H1 (cell line): Measurements from ENCODE around the gene TSGA10IP. TPM values are rescaled to one million over a fixed set of nuclear protein-coding genes. Genes with fewer than 3 reads are reported as not detected.

ENCODE experiments used
- CTCF ChIA-PET: fragments of 300-600 bp; sonication (Branson Sonifier 250); formaldehyde crosslinking; loops from one replicate; lab custom pipeline; 2021; ENCODE audit not compliant: partially characterized antibody; lab: Charles Lee
- POLR2A ChIA-PET: fragments of 300-600 bp; sonication (Branson Sonifier 250); formaldehyde crosslinking; loops from one replicate; lab custom pipeline; 2021; ENCODE audit warnings: inconsistent platforms; ENCODE audit not compliant: partially characterized antibody; lab: Charles Lee
- DNase-seq, 2 experiments: peaks; one replicate each; pipeline versions ENCODE4 v3.0.0 to v3.0.0-alpha.2; 2010 to 2022; ENCODE audit warnings: low spot score in 2 of 2, low read depth in 1 of 2, mixed read lengths in 1 of 2
- FAIRE-seq: peaks from 2 replicates; lab custom pipeline; 2011; peaks lifted over from hg19 to GRCh38; lab: Jason Lieb, UNC
- H2AFZ ChIP-seq: 2 replicates; pipeline ENCODE4 v1.8.1; 2012; ENCODE audit warnings: low read length, inconsistent platforms
- H2AK5ac ChIP-seq: 2 replicates; pipeline ENCODE4 v1.6.1; 2013; ENCODE audit warnings: low read depth, low read length
- H2BK120ac ChIP-seq: replicated peaks from 2 replicates; pipeline ENCODE3; 2013; ENCODE audit warnings: low read depth, low read length, inconsistent platforms
- H2BK12ac ChIP-seq: 2 replicates; pipeline ENCODE4 v1.6.1; 2013; ENCODE audit warnings: low read depth, low read length
- H2BK15ac ChIP-seq: 2 replicates; pipeline ENCODE4 v1.6.1; 2013; ENCODE audit warnings: low read length
- H2BK20ac ChIP-seq: 2 replicates; pipeline ENCODE4 v1.6.1; 2013; ENCODE audit warnings: low read length
- H2BK5ac ChIP-seq: 2 replicates; pipeline ENCODE4 v1.6.1; 2013; ENCODE audit warnings: low read depth, low read length
- H3K14ac ChIP-seq: 2 replicates; pipeline ENCODE4 v1.6.1; 2013; ENCODE audit warnings: inconsistent platforms; ENCODE audit not compliant: insufficient read length
- H3K18ac ChIP-seq: 2 replicates; pipeline ENCODE4 v1.6.1; 2013; ENCODE audit warnings: low read length; ENCODE audit errors: extremely low read depth
- H3K23ac ChIP-seq: 2 replicates; pipeline ENCODE4 v1.6.1; 2013; ENCODE audit warnings: inconsistent platforms; ENCODE audit not compliant: insufficient read length
- H3K23me2 ChIP-seq: 2 replicates; pipeline ENCODE4 v1.6.1; 2013; ENCODE audit warnings: low read depth, low read length
- H3K27ac ChIP-seq: 2 replicates; pipeline ENCODE4 v1.6.1; 2011; ENCODE audit warnings: low read depth, low read length, inconsistent platforms
- H3K27me3 ChIP-seq, 4 experiments: replicated peaks in 1 of 4; 1 replicate in 1 of 4; 2 replicates in 3 of 4; pipeline versions ENCODE4 v1.6.1 to v1.8.1; 2011 to 2013; ENCODE audit warnings: low read length in 3 of 4, mild to moderate bottlenecking in 3 of 4, inconsistent platforms in 2 of 4, mixed read lengths in 2 of 4, moderate library complexity in 1 of 4; ENCODE audit not compliant: control insufficient read depth in 3 of 4, insufficient read depth in 3 of 4; ENCODE audit errors: extremely low read depth in 1 of 4
- H3K36me3 ChIP-seq, 4 experiments: 2 replicates each; pipeline versions ENCODE4 v1.6.1 to v1.8.1; 2011 to 2013; ENCODE audit warnings: mild to moderate bottlenecking in 4 of 4, low read length in 3 of 4, moderate library complexity in 2 of 4, control low read depth in 1 of 4, inconsistent platforms in 1 of 4; ENCODE audit not compliant: insufficient read depth in 4 of 4, control insufficient read depth in 2 of 4
- H3K4ac ChIP-seq: replicated peaks from 2 replicates; pipeline ENCODE3; 2013; ENCODE audit warnings: low read length, low read depth, mixed read lengths, inconsistent platforms; ENCODE audit not compliant: insufficient read length
- H3K4me1 ChIP-seq, 4 experiments: replicated peaks in 1 of 4; 1 replicate in 1 of 4; 2 replicates in 3 of 4; pipeline versions ENCODE4 v1.6.1 to v1.8.1; 2011 to 2013; ENCODE audit warnings: low read length in 3 of 4, inconsistent platforms in 2 of 4, mixed read lengths in 1 of 4; ENCODE audit not compliant: insufficient read depth in 4 of 4, control insufficient read depth in 3 of 4
- H3K4me2 ChIP-seq, 2 experiments: 2 replicates each; pipeline versions ENCODE4 v1.6.1 to v1.8.1; 2011 to 2013; ENCODE audit warnings: low read depth in 2 of 2, low read length in 2 of 2, control low read depth in 1 of 2, inconsistent platforms in 1 of 2, mild to moderate bottlenecking in 1 of 2; ENCODE audit not compliant: insufficient read depth in 1 of 2
- H3K4me3 ChIP-seq, 4 experiments: fragments of 200-600, 300-600 bp in 1 of 4; sonication (generic), shearing (Covaris generic), sonication (Bioruptor Twin) in 1 of 4; 2 replicates each; pipeline versions ENCODE4 v1.5.1 to v1.8.1; 2011 to 2016; ENCODE audit warnings: low read length in 4 of 4, low read depth in 3 of 4, control low read depth in 2 of 4, inconsistent platforms in 2 of 4, mild to moderate bottlenecking in 2 of 4, mixed read lengths in 1 of 4, moderate library complexity in 1 of 4; ENCODE audit not compliant: insufficient read depth in 2 of 4; ENCODE audit errors: extremely low read depth in 1 of 4
- H3K56ac ChIP-seq: replicated peaks from 2 replicates; pipeline ENCODE3; 2013; ENCODE audit warnings: low read depth, mild to moderate bottlenecking, mixed read lengths, low read length, inconsistent platforms; ENCODE audit not compliant: insufficient read length
- H3K79me1 ChIP-seq: 2 replicates; pipeline ENCODE4 v1.6.1; 2013; ENCODE audit warnings: low read depth, low read length, control low read depth
- H3K79me2 ChIP-seq, 2 experiments: 2 replicates each; pipeline versions ENCODE4 v1.6.1 to v1.8.1; 2012 to 2013; ENCODE audit warnings: low read length in 2 of 2, mild to moderate bottlenecking in 2 of 2, inconsistent platforms in 1 of 2; ENCODE audit not compliant: insufficient read depth in 2 of 2, control insufficient read depth in 1 of 2
- H3K9ac ChIP-seq, 4 experiments: replicated peaks in 1 of 4; 1 replicate in 1 of 4; 2 replicates in 3 of 4; pipeline versions ENCODE4 v1.6.1 to v1.8.1; 2011 to 2013; ENCODE audit warnings: low read depth in 3 of 4, low read length in 3 of 4, control low read depth in 2 of 4, mild to moderate bottlenecking in 2 of 4, moderate library complexity in 2 of 4, inconsistent platforms in 1 of 4; ENCODE audit errors: extremely low read depth in 1 of 4
- H3K9me3 ChIP-seq, 2 experiments: 2 replicates each; pipeline versions ENCODE4 v1.6.1 to v1.8.1; 2012 to 2013; ENCODE audit warnings: mild to moderate bottlenecking in 2 of 2, moderate library complexity in 2 of 2, control low read depth in 1 of 2, inconsistent platforms in 1 of 2, low read depth in 1 of 2, low read length in 1 of 2, mixed read lengths in 1 of 2; ENCODE audit not compliant: insufficient read depth in 2 of 2
- H4K20me1 ChIP-seq, 2 experiments: replicated peaks in 1 of 2; 2 replicates each; pipeline versions ENCODE3 to v1.8.1; 2011 to 2013; ENCODE audit warnings: inconsistent platforms in 2 of 2, low read length in 2 of 2, mild to moderate bottlenecking in 1 of 2; ENCODE audit not compliant: insufficient read depth in 2 of 2, control insufficient read depth in 1 of 2
- H4K5ac ChIP-seq: 2 replicates; pipeline ENCODE4 v1.6.1; 2013; ENCODE audit warnings: low read length, low read depth, mixed read lengths, inconsistent platforms; ENCODE audit not compliant: insufficient read length
- H4K8ac ChIP-seq: 2 replicates; pipeline ENCODE4 v1.8.0; 2013; ENCODE audit warnings: mild to moderate bottlenecking, moderate library complexity, low read length, inconsistent platforms; ENCODE audit not compliant: insufficient read depth; ENCODE audit errors: extremely low read depth
- H4K91ac ChIP-seq: replicated peaks from 2 replicates; pipeline ENCODE3; 2013; ENCODE audit warnings: low read length, mixed read lengths, inconsistent platforms; ENCODE audit not compliant: insufficient read length
- ATF3 ChIP-seq: IDR thresholded peaks from 2 replicates; pipeline ENCODE4 v1.6.1; 2011; ENCODE audit warnings: low read depth, mild to moderate bottlenecking, low read length; ENCODE audit not compliant: insufficient read depth
- BRCA1 ChIP-seq: IDR thresholded peaks from 2 replicates; pipeline ENCODE4 v1.6.1; 2012; ENCODE audit warnings: low read depth, low read length, improper control_type of control experiment
- CBX8 ChIP-seq: fragments of 300-800, 300-1000 bp; sonication (generic); IDR thresholded peaks from 2 replicates; pipeline ENCODE4 v1.7.1; 2016; ENCODE audit warnings: low read depth, low read length, borderline replicate concordance
- CEBPB ChIP-seq: IDR thresholded peaks from 2 replicates; pipeline ENCODE4 v1.6.1; 2012; ENCODE audit warnings: low read depth, low read length
- CHD2 ChIP-seq: IDR thresholded peaks from 2 replicates; pipeline ENCODE4 v1.6.1; 2012; ENCODE audit warnings: low read length, improper control_type of control experiment
- GTF2F1 ChIP-seq: IDR thresholded peaks from 2 replicates; pipeline ENCODE4 v1.6.1; 2012; ENCODE audit warnings: low read depth, low read length, improper control_type of control experiment, borderline replicate concordance
- KDM5A ChIP-seq: fragments of 200-600 bp; IDR thresholded peaks from 2 replicates; pipeline ENCODE4 v1.7.1; 2012; ENCODE audit warnings: mild to moderate bottlenecking, low read length, inconsistent platforms, mixed read lengths
- MAX ChIP-seq: IDR thresholded peaks from 2 replicates; pipeline ENCODE4 v1.6.1; 2012; ENCODE audit warnings: inconsistent platforms
- PHF8 ChIP-seq: fragments of 200-600 bp; sonication (generic); conservative IDR thresholded peaks from 2 replicates; pipeline ENCODE4 v1.7.1; 2012; ENCODE audit warnings: low read depth, mild to moderate bottlenecking, inconsistent platforms, low read length, moderate library complexity
- SAP30 ChIP-seq: fragments of 300-600 bp; sonication (generic); IDR thresholded peaks from 2 replicates; pipeline ENCODE4 v1.7.1; 2012; ENCODE audit warnings: low read length, moderate library complexity, mild to moderate bottlenecking, inconsistent platforms; ENCODE audit not compliant: insufficient read depth, insufficient replicate concordance
- SP1 ChIP-seq: IDR thresholded peaks from 2 replicates; pipeline ENCODE4 v1.6.1; 2011; ENCODE audit warnings: low read depth, low read length
- SP4 ChIP-seq: IDR thresholded peaks from 2 replicates; pipeline ENCODE4 v1.6.1; 2012; ENCODE audit warnings: low read length, inconsistent platforms
- TAF1 ChIP-seq: IDR thresholded peaks from 2 replicates; pipeline ENCODE4 v1.6.1; 2011; ENCODE audit warnings: mild to moderate bottlenecking, low read depth, low read length
- WGBS, 2 experiments: shearing (Covaris generic) in 1 of 2; methylation state at CpG; one replicate each; pipeline versions ENCODE4 v1.1.6 to v1.1.7; 2013 to 2015; ENCODE audit warnings: low lambda C conversion rate in 2 of 2, mixed read lengths in 2 of 2, inconsistent platforms in 1 of 2, low coverage in 1 of 2, missing lambda C conversion rate in 1 of 2; ENCODE audit not compliant: insufficient replicate concordance in 2 of 2, insufficient coverage in 1 of 2, insufficient read length in 1 of 2; ENCODE audit errors: extremely low coverage in 1 of 2, missing lambda C conversion rate in 1 of 2; 5-methylcytosine and 5-hydroxymethylcytosine counted together
- polyA plus RNA-seq, 7 experiments: library from polyadenylated mRNA; depleted of rRNA in 3 of 7; stranded (reverse) in 5 of 7; unstranded in 2 of 7; fragments of >200 nt in 5 of 7; fragments of 200-250 nt in 2 of 7; gene quantifications; 1 replicate in 5 of 7; 2 replicates in 1 of 7; 4 replicates in 1 of 7; pipeline versions ENCODE4 v1.2.1 to v1.2.3, GENCODE V29; 2011 to 2013; ENCODE audit warnings: missing spikeins in 2 of 7, mixed read lengths in 2 of 7
- total RNA-seq: library from RNA; stranded (reverse); fragmentation: NEBNext Ultra II Directional; extraction: Animal tissue kit (Norgen Biotek cat#: 25700); gene quantifications from 2 replicates; pipeline ENCODE4 v1.2.1, GENCODE V29; 2021

TSGA10IP gene
- total and polyA plus RNA-seq, 2 of the 8 experiments (the other 6 are each of a cell fraction or from before 2014, with no cell fraction given): 1.9 to 6.0 TPM

GRCh38 chr11:65941720-65942310 is 3.5 kb upstream of the TSGA10IP start:
- H3K36me3 ChIP-seq: no peaks in the 10 kb centered on the region
- no peak overlapping the region for H3K9ac ChIP-seq
- H4K8ac ChIP-seq: no peak overlapping the region
- H2BK15ac ChIP-seq: no peak overlapping the region
- 85% methylated on average over 9 of the region's 9 CpGs; no CpG with 5 or more reads in 1 of the 2 experiments for WGBS, 2 experiments
- ChIA-PET CTCF (interaction anchor here (0.6 to 3.4 kb wide), 5 partner anchors 10 to 105 kb away, joined by 3 to 18 read pairs (median 4); partner anchors contain the start of genes CCDC85B and FIBP), POLR2A (interaction anchor here (1.3 to 1.8 kb wide), 4 partner anchors 13 to 28 kb away, joined by 3 to 6 read pairs (median 4); no protein-coding TSS in a partner anchor)
- no peak overlapping the region for H4K91ac ChIP-seq
- FAIRE-seq: no peak
- no peaks in the 10 kb centered on the region for H3K9me3 ChIP-seq
- H3K56ac ChIP-seq: no peak overlapping the region
- no peak overlapping the region for H3K4ac ChIP-seq
- no peak overlapping the region for H4K5ac ChIP-seq
- H2AK5ac ChIP-seq: no peak overlapping the region
- H3K4me3 ChIP-seq: no peak overlapping the region
- H3K18ac ChIP-seq: no peak overlapping the region
- DNase-seq: no peak
- H3K23ac ChIP-seq: no peak overlapping the region
- H2BK5ac ChIP-seq: no peak overlapping the region
- H3K4me2 ChIP-seq: no peak overlapping the region
- no peaks in the 10 kb centered on the region for H3K79me2 ChIP-seq
- H3K79me1 ChIP-seq: no peaks in the 10 kb centered on the region
- H2BK120ac ChIP-seq: no peak overlapping the region
- H2BK20ac ChIP-seq: no peak overlapping the region
- H2AFZ ChIP-seq: no peak overlapping the region
- peaks cover 3 to 19% (median 14%) of the 10 kb centered on the region in 4 experiments for H3K4me1 ChIP-seq
- no peaks in the 10 kb centered on the region for H4K20me1 ChIP-seq
- no peak overlapping the region for H2BK12ac ChIP-seq
- no peak overlapping the region for H3K27ac ChIP-seq
- no peak overlapping the region for H3K14ac ChIP-seq
- no peaks in the 10 kb centered on the region for H3K27me3 ChIP-seq
- H3K23me2 ChIP-seq: 0 out of 2 replicates have a peak, but pooled peaks cover 3% of the 10 kb centered on the region
- TF ChIP-seq SP1 (no peak), GTF2F1 (no peak), TAF1 (no peak), CEBPB (no peak), ATF3 (no peak), CHD2 (no peak), SP4 (no peak), PHF8 (no peak), SAP30 (no peak), CBX8 (no peak), KDM5A (no peak), MAX (no peak), BRCA1 (no peak)
